Cardiac fibroblast (primary cell): ENCODE measurements around the gene KCNK6.

ENCODE experiments used
- DNase-seq, 2 donors: peaks; one replicate each; pipeline versions ENCODE4 v3.0.0 to v3.0.0-alpha.2; 2010; ENCODE audit warnings: low read depth in 2 of 2
- H3K4me3 ChIP-seq, 2 donors: replicated peaks in 1 of 2; 1 replicate in 1 of 2; 2 replicates in 1 of 2; pipeline ENCODE4 v1.5.1; 2011; ENCODE audit warnings: low read depth in 2 of 2, low read length in 2 of 2, mild to moderate bottlenecking in 2 of 2, moderate library complexity in 1 of 2
- CTCF ChIP-seq: IDR thresholded peaks from one replicate; pipeline ENCODE4 v1.5.1; 2011; ENCODE audit warnings: low read depth, mild to moderate bottlenecking, low read length, inconsistent platforms

Gene KCNK6

DNA sequence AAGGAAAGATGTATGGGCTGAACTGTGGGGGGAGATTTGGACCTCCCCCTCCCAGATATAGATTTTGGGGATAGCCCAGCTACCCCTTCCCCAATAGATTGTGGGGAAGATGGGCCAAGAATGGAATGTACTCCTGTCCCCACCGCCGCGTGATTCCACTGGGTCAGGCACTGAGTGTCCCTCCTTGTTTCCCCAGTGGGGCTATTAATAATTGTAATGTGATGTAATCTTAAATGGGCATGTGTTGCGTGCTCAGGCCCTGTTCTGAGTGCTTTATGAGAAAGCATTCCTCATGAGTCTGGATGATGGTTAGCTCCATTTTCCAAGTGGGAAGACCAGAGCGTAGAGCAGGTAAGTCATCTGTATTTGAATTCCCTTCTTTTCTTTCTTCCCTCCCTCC lies 56.1 kb downstream of the KCNK6 start:
- peak; percentile 23 to 62 for DNase-seq
- no peak for TF ChIP-seq CTCF
- peak overlapping the region; percentile 90 to 91 for H3K4me3 ChIP-seq

- no peak for TF ChIP-seq CTCF
- H3K4me3 ChIP-seq, result no peak overlapping the region
- DNase-seq, result no peak
Measured at GRCh38 chr19:38376576-38376975, 56.9 kb downstream of the KCNK6 start.

GRCh38 chr19:38377052-38377451 lies 57.4 kb downstream of the KCNK6 start:
- no peak overlapping the region for H3K4me3 ChIP-seq
- no peak for TF ChIP-seq CTCF
- DNase-seq, result no peak

GRCh38 chr19:38378866-38379265 lies 59.2 kb downstream of the KCNK6 start:
- TF ChIP-seq CTCF, result no peak
- no peak for DNase-seq

DNA sequence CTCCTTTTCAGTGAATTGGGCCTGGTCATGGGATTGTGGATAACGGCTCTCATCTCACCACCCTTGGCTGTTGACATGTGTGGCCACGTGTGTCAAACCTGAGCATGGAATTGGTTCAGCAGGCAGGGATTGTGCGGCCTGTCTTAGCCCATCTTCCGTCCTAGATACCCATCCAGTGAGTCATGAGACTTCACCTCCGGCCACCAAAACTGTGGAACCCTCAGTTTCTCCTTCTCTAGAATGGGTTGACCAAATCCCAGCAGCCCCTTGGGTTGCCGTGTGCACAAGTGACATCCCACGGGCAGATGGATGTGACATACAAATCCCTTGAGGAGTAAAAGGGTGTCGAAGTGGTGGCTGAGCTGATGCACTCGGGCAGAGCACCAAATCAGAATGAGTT lies 61.5 kb downstream of the KCNK6 start:
- TF ChIP-seq CTCF, result no peak
- no peak overlapping the region for H3K4me3 ChIP-seq
- no peak for DNase-seq

More at GRCh38 chr19:38378866-38379265, 59.2 kb downstream of the KCNK6 start:
- no peak overlapping the region for H3K4me3 ChIP-seq
